ENCODE data around the gene KRT5. TPM values are rescaled to one million over a fixed set of nuclear protein-coding genes. Genes with fewer than 3 reads are reported as not detected.

KRT5 gene
- total RNA-seq, 8 experiments from 2014 or later: 0.14 to 1.9 (median 0.38) TPM; not detected in 3

DNA sequence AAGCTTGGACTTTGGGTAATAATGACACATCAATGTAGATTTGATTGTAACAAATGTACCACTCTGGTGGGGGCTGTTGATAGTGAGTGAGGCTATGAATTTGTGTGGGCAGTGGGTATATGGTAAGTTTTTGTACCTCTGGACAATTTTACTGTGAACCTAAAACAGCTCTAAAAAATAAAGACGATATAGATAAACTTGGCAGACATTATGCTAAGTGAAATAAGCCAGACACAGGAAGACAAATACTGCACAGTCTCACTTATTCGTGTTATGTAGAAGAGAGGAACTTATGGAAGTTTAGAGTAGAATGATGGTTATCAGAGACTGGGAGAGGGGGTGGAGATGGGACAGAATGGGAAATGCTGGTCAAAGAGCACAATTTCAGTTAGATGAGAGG, 55.3 kb downstream of the KRT5 start:
- Histone ChIP-seq H3K4me3 (no peak overlapping the region), H3K4me1 (replicated peaks in 1 of 2) (no peaks in the 10 kb centered on the region), H3K27ac (no peak overlapping the region)
- in situ Hi-C loops (cut with MboI; ENCODE audit: low pct_unique_long_range_greater_than_20kb in 2 of 9, low sequenced_read_pairs in 9 of 9, unreplicated experiment in 9 of 9): no loop called here
- ATAC-seq (replicated peaks in 6 of 8): no peak
- 0 to 100% (median 35%) methylated on average over 1 to 2 of the region's 2 CpGs; no CpG with 5 or more reads in 1 of the 10 experiments for WGBS, 10 experiments

Other genes starting within 250 kb of the KRT5 start
- gene KRT86, start 245.7 kb downstream of the KRT5 start, total RNA-seq: under 1 TPM in 4 of 8 experiments, not detected in 4; 0.14 to 0.59 (median 0.33) TPM
- under 1 TPM in 2 of 8 experiments, not detected in 6; 0.49 to 0.58 TPM for gene KRT81, start 228.9 kb downstream of the KRT5 start, total RNA-seq
- under 1 TPM in 2 of 8 experiments, not detected in 6; 0.14 to 0.28 TPM for gene KRT83, start 199.0 kb downstream of the KRT5 start, total RNA-seq
- 1 to 10 TPM in 1 of 8 experiments, under 1 TPM in 4, not detected in 3; 0.08 to 9.3 (median 0.14) TPM for gene KRT85, start 152.9 kb downstream of the KRT5 start, total RNA-seq
- under 1 TPM in 4 of 8 experiments, not detected in 4; 0.13 to 0.24 (median 0.14) TPM for gene KRT84, start 134.7 kb downstream of the KRT5 start, total RNA-seq
- gene KRT82, start 114.1 kb downstream of the KRT5 start, total RNA-seq: under 1 TPM in 2 of 8 experiments, not detected in 6; 0.14 TPM
- under 1 TPM in 4 of 8 experiments, not detected in 4; 0.08 to 0.66 (median 0.12) TPM for gene KRT75, start 86.0 kb downstream of the KRT5 start, total RNA-seq
- gene KRT6B, start 68.2 kb downstream of the KRT5 start, total RNA-seq: under 1 TPM in 2 of 8 experiments, not detected in 6; 0.05 to 0.24 TPM
- under 1 TPM in 2 of 8 experiments, not detected in 6; 0.38 to 0.71 TPM for gene KRT6C, start 46.6 kb downstream of the KRT5 start, total RNA-seq
- gene KRT6A, start 27.1 kb downstream of the KRT5 start, total RNA-seq: under 1 TPM in 3 of 8 experiments, not detected in 5; 0.27 to 1.00 (median 0.29) TPM
- gene KRT71, start 32.8 kb upstream of the KRT5 start, total RNA-seq: under 1 TPM in 4 of 8 experiments, not detected in 4; 0.14 to 0.52 (median 0.16) TPM
- under 1 TPM in 3 of 8 experiments, not detected in 5; 0.04 to 0.38 (median 0.14) TPM for gene KRT74, start 53.4 kb upstream of the KRT5 start, total RNA-seq
- gene KRT72, start 81.1 kb upstream of the KRT5 start, total RNA-seq: under 1 TPM in 1 of 8 experiments, not detected in 7; 0.21 TPM
- gene KRT73, start 98.2 kb upstream of the KRT5 start, total RNA-seq: under 1 TPM in 4 of 8 experiments, not detected in 4; 0.17 to 0.24 (median 0.21) TPM
- under 1 TPM in 4 of 8 experiments, not detected in 4; 0.08 to 0.62 (median 0.35) TPM for gene KRT2, start 131.8 kb upstream of the KRT5 start, total RNA-seq
- gene KRT1, start 160.0 kb upstream of the KRT5 start, total RNA-seq: under 1 TPM in 3 of 8 experiments, not detected in 5; 0.17 to 0.24 (median 0.20) TPM
- gene KRT77, start 183.1 kb upstream of the KRT5 start, total RNA-seq: under 1 TPM in 4 of 8 experiments, not detected in 4; 0.09 to 0.38 (median 0.21) TPM